ENCODE measurements around the gene PUSL1. TPM values are rescaled to one million over a fixed set of nuclear protein-coding genes. Genes with fewer than 3 reads are reported as not detected.

Gene PUSL1
- total RNA-seq, 1 experiment from 2014 or later, result 31.3 TPM

DNA sequence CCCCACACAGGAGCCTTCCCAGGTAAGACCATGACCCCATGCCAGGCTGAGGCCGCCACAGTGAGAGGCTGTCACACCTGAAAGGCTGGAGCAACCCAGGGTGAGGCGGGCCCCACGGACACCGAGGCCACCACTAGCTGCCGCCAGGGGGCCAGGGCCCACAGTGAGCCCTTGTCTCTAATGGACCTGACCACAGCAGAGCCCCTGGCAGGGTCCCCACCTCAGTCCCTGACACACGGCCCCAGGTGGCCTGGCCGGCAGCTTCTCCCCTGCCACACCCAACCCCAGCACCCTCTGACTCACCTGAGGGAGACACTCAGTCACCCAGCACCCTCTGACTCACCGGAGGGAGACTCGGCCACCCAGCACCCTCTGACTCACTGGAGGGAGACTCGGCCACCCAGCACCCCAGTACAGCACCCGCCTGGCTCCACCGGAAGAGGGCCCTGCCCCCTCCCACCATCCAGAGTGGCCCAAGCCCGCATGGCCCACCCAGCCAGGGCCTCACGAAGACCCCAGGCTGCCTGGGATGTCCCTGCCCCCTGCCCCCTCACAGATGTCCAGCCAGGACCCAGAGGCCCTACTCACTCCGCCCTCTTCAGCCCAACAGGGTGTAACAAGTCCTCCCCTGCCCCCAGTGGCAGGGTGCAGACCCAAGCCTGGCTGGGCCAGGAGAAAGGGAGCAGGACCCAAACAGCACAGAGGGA lies 36.4 kb downstream of the PUSL1 start:
- Histone ChIP-seq H3K36me3 (ENCODE audit: insufficient read depth, low read length, poor library complexity, severe bottlenecking) (peaks cover 6% of the 10 kb centered on the region), H3K4me1 (ENCODE audit: insufficient read depth, low read length, poor library complexity, severe bottlenecking) (peaks cover 3% of the 10 kb centered on the region), H3K4me3 (ENCODE audit: low read depth, low read length, poor library complexity, severe bottlenecking) (no peak overlapping the region), H3K27ac (ENCODE audit: low read depth, low read length, poor library complexity, severe bottlenecking) (peak overlapping the region; percentile 16), H3K27me3 (replicated peaks; ENCODE audit: insufficient read depth, low read depth, low read length, poor library complexity) (no peaks in the 10 kb centered on the region), H3K9me3 (ENCODE audit: low read depth, low read length, poor library complexity, severe bottlenecking) (no peaks in the 10 kb centered on the region)
- CTCF ChIA-PET, result no interaction called here
- intact Hi-C loops (cut with micrococcal nuclease; ENCODE audit: unreplicated experiment), result no loop called here
- no peak for DNase-seq (ENCODE audit: low spot score)
- POLR2A ChIA-PET (ENCODE audit: low non-redundant PET), result no interaction called here
- BruUV-seq (replicated peaks), result no TSS peak
- TF ChIP-seq, protein P1, sequence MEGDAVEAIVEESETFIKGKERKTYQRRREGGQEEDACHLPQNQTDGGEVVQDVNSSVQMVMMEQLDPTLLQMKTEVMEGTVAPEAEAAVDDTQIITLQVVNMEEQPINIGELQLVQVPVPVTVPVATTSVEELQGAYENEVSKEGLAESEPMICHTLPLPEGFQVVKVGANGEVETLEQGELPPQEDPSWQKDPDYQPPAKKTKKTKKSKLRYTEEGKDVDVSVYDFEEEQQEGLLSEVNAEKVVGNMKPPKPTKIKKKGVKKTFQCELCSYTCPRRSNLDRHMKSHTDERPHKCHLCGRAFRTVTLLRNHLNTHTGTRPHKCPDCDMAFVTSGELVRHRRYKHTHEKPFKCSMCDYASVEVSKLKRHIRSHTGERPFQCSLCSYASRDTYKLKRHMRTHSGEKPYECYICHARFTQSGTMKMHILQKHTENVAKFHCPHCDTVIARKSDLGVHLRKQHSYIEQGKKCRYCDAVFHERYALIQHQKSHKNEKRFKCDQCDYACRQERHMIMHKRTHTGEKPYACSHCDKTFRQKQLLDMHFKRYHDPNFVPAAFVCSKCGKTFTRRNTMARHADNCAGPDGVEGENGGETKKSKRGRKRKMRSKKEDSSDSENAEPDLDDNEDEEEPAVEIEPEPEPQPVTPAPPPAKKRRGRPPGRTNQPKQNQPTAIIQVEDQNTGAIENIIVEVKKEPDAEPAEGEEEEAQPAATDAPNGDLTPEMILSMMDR (conservative IDR thresholded peaks at IDR 0.05; ENCODE audit: low read depth, low read length), result peak; percentile 46
- TF ChIP-seq EZH2 (IDR thresholded peaks at IDR 0.05; ENCODE audit: borderline replicate concordance, low read depth, low read length, poor library complexity, severe bottlenecking), result no peak

DNA sequence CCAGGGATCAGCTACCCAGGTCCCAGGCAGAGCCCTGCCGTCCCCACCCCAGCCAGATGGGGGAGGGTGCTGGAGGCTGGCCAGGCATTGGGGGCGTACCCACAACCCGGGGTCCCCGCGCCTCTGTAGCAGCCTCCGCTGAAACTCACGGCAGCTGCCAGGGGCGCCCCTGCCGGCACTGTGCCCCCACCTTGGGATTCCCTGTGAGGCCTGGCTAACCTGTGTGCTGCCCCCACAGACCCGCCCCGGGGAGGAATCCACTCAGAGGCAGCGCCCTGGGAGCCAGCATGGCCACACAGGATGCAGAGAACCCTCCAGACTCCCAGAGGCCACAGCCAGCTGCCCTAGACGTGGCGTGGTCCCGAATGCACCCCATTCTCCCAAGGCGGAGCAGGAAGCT lies 37.0 kb downstream of the PUSL1 start:
- peaks cover 3% of the 10 kb centered on the region for H3K36me3 ChIP-seq (ENCODE audit: insufficient read depth, low read length, poor library complexity, severe bottlenecking)
- intact Hi-C loops (cut with micrococcal nuclease; ENCODE audit: unreplicated experiment), result no loop called here
- ChIA-PET POLR2A (ENCODE audit: low non-redundant PET) (no interaction called here), CTCF (no interaction called here)
- no TSS peak for BruUV-seq (replicated peaks)
- H3K27me3 ChIP-seq (replicated peaks; ENCODE audit: insufficient read depth, low read depth, low read length, poor library complexity), result no peaks in the 10 kb centered on the region
- H3K27ac ChIP-seq (ENCODE audit: low read depth, low read length, poor library complexity, severe bottlenecking), result no peak overlapping the region
- no peak overlapping the region for H3K4me3 ChIP-seq (ENCODE audit: low read depth, low read length, poor library complexity, severe bottlenecking)
- peaks cover 3% of the 10 kb centered on the region for H3K4me1 ChIP-seq (ENCODE audit: insufficient read depth, low read length, poor library complexity, severe bottlenecking)
- TF ChIP-seq EZH2 (IDR thresholded peaks at IDR 0.05; ENCODE audit: borderline replicate concordance, low read depth, low read length, poor library complexity, severe bottlenecking), result no peak
- TF ChIP-seq, protein P1 (conservative IDR thresholded peaks at IDR 0.05; ENCODE audit: low read depth, low read length), result no peak
- no peak for DNase-seq (ENCODE audit: low spot score)
- H3K9me3 ChIP-seq (ENCODE audit: low read depth, low read length, poor library complexity, severe bottlenecking), result no peaks in the 10 kb centered on the region

DNA sequence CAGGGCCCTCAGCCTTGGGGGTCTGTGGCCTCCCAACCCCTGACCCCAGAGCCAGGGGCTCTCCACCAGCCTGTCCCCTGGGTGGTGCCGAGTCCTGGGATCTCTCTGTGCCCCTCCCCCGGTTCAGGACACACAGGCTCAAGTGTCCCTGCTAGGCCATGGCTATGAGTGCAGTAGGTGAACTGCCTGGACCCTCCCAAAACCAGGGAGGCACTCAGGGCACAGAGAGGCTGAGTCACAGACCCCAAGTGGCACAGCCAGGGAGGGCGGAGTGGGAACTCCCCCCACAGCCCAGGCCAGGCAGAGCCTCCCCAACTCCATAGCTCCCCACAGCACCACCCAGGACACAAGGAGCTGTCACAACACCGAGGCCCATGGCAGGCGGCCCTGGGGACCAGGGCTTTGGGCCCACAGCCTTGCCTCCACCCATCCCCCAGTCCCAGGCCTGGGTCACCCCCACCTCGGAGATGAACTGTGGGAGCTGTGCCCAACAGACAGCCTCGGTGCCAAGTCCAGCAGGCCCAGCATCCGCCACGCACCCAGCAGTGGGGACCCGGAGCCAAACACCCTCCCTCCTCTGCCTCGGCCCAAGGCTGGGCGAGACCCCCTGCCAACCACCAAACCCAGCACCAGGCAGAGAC lies 37.6 kb downstream of the PUSL1 start:
- Histone ChIP-seq H3K4me3 (ENCODE audit: low read depth, low read length, poor library complexity, severe bottlenecking) (no peak overlapping the region), H3K27ac (ENCODE audit: low read depth, low read length, poor library complexity, severe bottlenecking) (no peak overlapping the region), H3K4me1 (ENCODE audit: insufficient read depth, low read length, poor library complexity, severe bottlenecking) (peaks cover 3% of the 10 kb centered on the region), H3K27me3 (replicated peaks; ENCODE audit: insufficient read depth, low read depth, low read length, poor library complexity) (no peaks in the 10 kb centered on the region), H3K9me3 (ENCODE audit: low read depth, low read length, poor library complexity, severe bottlenecking) (no peaks in the 10 kb centered on the region), H3K36me3 (ENCODE audit: insufficient read depth, low read length, poor library complexity, severe bottlenecking) (peaks cover 3% of the 10 kb centered on the region)
- POLR2A ChIA-PET (ENCODE audit: low non-redundant PET), result no interaction called here
- TF ChIP-seq EZH2 (IDR thresholded peaks at IDR 0.05; ENCODE audit: borderline replicate concordance, low read depth, low read length, poor library complexity, severe bottlenecking), result no peak
- TF ChIP-seq, protein P1 (conservative IDR thresholded peaks at IDR 0.05; ENCODE audit: low read depth, low read length), result no peak
- no TSS peak for BruUV-seq (replicated peaks)
- CTCF ChIA-PET, result no interaction called here
- no peak for DNase-seq (ENCODE audit: low spot score)
- intact Hi-C loops (cut with micrococcal nuclease; ENCODE audit: unreplicated experiment), result no loop called here
